ENCODE results near the gene DDX27. TPM values are rescaled to one million over a fixed set of nuclear protein-coding genes. Genes with fewer than 3 reads are reported as not detected.

DDX27 gene
- total and polyA plus RNA-seq, 12 donors, result 11.0 to 26.2 (median 13.2) TPM

GRCh38 chr20:49275636-49276035 lies 56.4 kb downstream of the DDX27 start:
- no peak for TF ChIP-seq CTCF (IDR thresholded peaks at IDR 0.05)
- no peaks in the 10 kb centered on the region for H3K27me3 ChIP-seq
- H3K4me1 ChIP-seq, result peaks cover 2 to 78% (median 64%) of the 10 kb centered on the region in 9 donors
- peak overlapping the region in 8 of 10 donors; percentile 87 to 99 (median 98) for H3K27ac ChIP-seq
- H3K9me3 ChIP-seq, result peaks cover 0 to 13% (median 2%) of the 10 kb centered on the region in 11 donors
- WGBS, 2 donors, result 43 to 44% methylated on average over 2 of the region's 2 CpGs
- intact Hi-C loops (cut with DNase I), result loop anchor here in 2 of 10 donors (5.0 kb wide), 1 partner anchor 88 kb away; the partner anchor contains the start of gene STAU1 (in 2 of the 2)
- H3K4me3 ChIP-seq, result peak overlapping the region in 7 of 10 donors; percentile 70 to 92 (median 84)
- no peak for DNase-seq
- ATAC-seq, result no peak
- peaks cover under 1 to 70% (median 53%) of the 10 kb centered on the region in 9 donors for H3K36me3 ChIP-seq

- peak overlapping the region in 9 of 10 donors; percentile 70 to 92 (median 84) for H3K4me3 ChIP-seq
- peaks cover 2 to 78% (median 66%) of the 10 kb centered on the region in 9 donors for H3K4me1 ChIP-seq
- H3K27ac ChIP-seq, result peak overlapping the region; percentile 87 to 99 (median 97)
- ATAC-seq (peak in 2 of 8 donors; percentile 10 to 30), DNase-seq (peak in 1 of 2 donors; percentile 53)
- peaks cover 0 to 20% (median 7%) of the 10 kb centered on the region in 11 donors for H3K9me3 ChIP-seq
- no peaks in the 10 kb centered on the region for H3K27me3 ChIP-seq
- H3K36me3 ChIP-seq, result peaks cover 6 to 70% (median 53%) of the 10 kb centered on the region in 9 donors
- TF ChIP-seq CTCF (IDR thresholded peaks at IDR 0.05), result no peak
- 7 to 14% methylated on average over 3 of the region's 3 CpGs for WGBS, 2 donors
- intact Hi-C loops (cut with DNase I), result loop anchor here in 2 of 10 donors (5.0 kb wide), 1 partner anchor 89 kb away; the partner anchor contains the start of gene STAU1 (in 2 of the 2)
Measured at GRCh38 chr20:49276161-49276960, 57.1 kb downstream of the DDX27 start.

GRCh38 chr20:49276961-49277785 lies 58.0 kb downstream of the DDX27 start:
- intact Hi-C loops (cut with DNase I), result loop anchor here in 2 of 10 donors (5.0 kb wide), 1 partner anchor 90 kb away; the partner anchor contains the start of gene STAU1 (in 2 of the 2)
- H3K27me3 ChIP-seq, result no peaks in the 10 kb centered on the region
- H3K27ac ChIP-seq, result peak overlapping the region; percentile 87 to 99 (median 97)
- TF ChIP-seq CTCF (IDR thresholded peaks at IDR 0.05), result no peak
- ATAC-seq (peak in 7 of 8 donors; percentile 1 to 46 (median 2)), DNase-seq (peak; percentile 39 to 49)
- 2 to 3% methylated on average over 31 of the region's 31 CpGs for WGBS, 2 donors
- H3K4me3 ChIP-seq, result peak overlapping the region; percentile 70 to 92 (median 86)
- peaks cover 2 to 78% (median 74%) of the 10 kb centered on the region in 9 donors for H3K4me1 ChIP-seq
- H3K36me3 ChIP-seq, result peaks cover 7 to 70% (median 57%) of the 10 kb centered on the region in 9 donors
- peaks cover 0 to 28% (median 8%) of the 10 kb centered on the region in 11 donors for H3K9me3 ChIP-seq

GRCh38 chr20:49277786-49278035 lies 58.5 kb downstream of the DDX27 start:
- H3K27me3 ChIP-seq, result no peaks in the 10 kb centered on the region
- H3K4me1 ChIP-seq, result peaks cover 2 to 78% (median 70%) of the 10 kb centered on the region in 9 donors
- TF ChIP-seq CTCF (IDR thresholded peaks at IDR 0.05), result no peak
- intact Hi-C loops (cut with DNase I), result loop anchor here in 3 of 10 donors (1.0 to 5.0 kb wide), 2 partner anchors 89 to 90 kb away; partner anchors contain the start of gene STAU1 (in 3 of the 3)
- peak overlapping the region; percentile 70 to 92 (median 86) for H3K4me3 ChIP-seq
- ATAC-seq, result no peak
- DNase-seq, result no peak
- H3K9me3 ChIP-seq, result peaks cover 0 to 34% (median 8%) of the 10 kb centered on the region in 11 donors
- WGBS, 2 donors, result 0 to 1% methylated on average over 8 to 22 of the region's 22 CpGs
- H3K27ac ChIP-seq, result peak overlapping the region; percentile 87 to 99 (median 97)
- H3K36me3 ChIP-seq, result peaks cover 7 to 70% (median 59%) of the 10 kb centered on the region in 9 donors
